Mesodermal cell (in vitro differentiated cells): ENCODE data around the gene PTH2.
A peak's percentile ranks its signal among the peaks of the same experiment; 100 is the strongest.

Experiments used
- H3K27ac ChIP-seq: 2 replicates; pipeline ENCODE4 v1.7.0; 2013; ENCODE audit warnings: mild to moderate bottlenecking, low read depth, low read length, moderate library complexity; ENCODE audit not compliant: severe bottlenecking
- H3K36me3 ChIP-seq: 2 replicates; pipeline ENCODE4 v1.7.1; 2013; ENCODE audit warnings: mild to moderate bottlenecking, low read length, moderate library complexity; ENCODE audit not compliant: control insufficient read depth, insufficient read depth
- H3K4me1 ChIP-seq: one replicate; pipeline ENCODE4 v1.7.1; 2013; ENCODE audit warnings: mild to moderate bottlenecking, low read length; ENCODE audit not compliant: insufficient read depth, control insufficient read depth, poor library complexity, severe bottlenecking
- H3K4me3 ChIP-seq: 2 replicates; pipeline ENCODE4 v1.7.0; 2013; ENCODE audit warnings: low read length, control low read depth, mild to moderate bottlenecking; ENCODE audit not compliant: insufficient read depth, poor library complexity, severe bottlenecking; ENCODE audit errors: extremely low read depth
- H3K9me3 ChIP-seq: 2 replicates; pipeline ENCODE4 v1.7.1; 2013; ENCODE audit warnings: mild to moderate bottlenecking, low read length, moderate library complexity; ENCODE audit not compliant: control insufficient read depth
- WGBS, 2 experiments: methylation state at CpG; one replicate each; pipeline ENCODE4 v1.1.5; 2013; ENCODE audit warnings: missing lambda C conversion rate in 2 of 2; ENCODE audit not compliant: insufficient coverage in 2 of 2; 5-methylcytosine and 5-hydroxymethylcytosine counted together

PTH2 gene

DNA sequence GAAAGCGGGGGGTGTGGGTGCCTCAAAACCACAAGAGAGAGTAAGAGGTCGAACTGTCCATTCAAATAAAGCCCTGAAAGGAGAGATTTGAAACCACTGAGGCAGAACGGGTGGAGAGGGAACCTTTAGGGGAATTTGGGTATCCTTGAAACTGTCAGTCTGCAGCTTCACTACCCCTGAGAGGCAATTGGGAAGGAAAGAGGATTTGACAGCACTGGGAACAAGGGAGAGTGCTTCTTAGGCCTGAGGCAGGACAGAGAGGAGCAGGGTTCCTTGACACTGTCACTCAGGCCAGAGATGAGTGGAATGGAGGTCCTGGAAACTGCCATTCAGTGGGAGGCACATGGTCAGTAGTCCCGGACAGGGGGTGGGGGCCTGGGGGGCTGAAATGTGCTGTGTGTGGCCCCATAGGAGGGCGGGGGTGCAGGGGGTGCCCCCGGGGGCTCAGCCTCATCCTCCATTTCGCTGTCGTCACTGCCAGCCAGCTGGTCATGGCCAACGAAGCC, 7.0 kb upstream of the PTH2 start:
- WGBS, 2 experiments = 72 to 85% methylated on average over 6 to 8 of the region's 9 CpGs
- Histone ChIP-seq H3K4me3 (no peak overlapping the region), H3K9me3 (no peaks in the 10 kb centered on the region), H3K4me1 (peaks cover 10% of the 10 kb centered on the region), H3K36me3 (no peaks in the 10 kb centered on the region), H3K27ac (no peak overlapping the region)

DNA sequence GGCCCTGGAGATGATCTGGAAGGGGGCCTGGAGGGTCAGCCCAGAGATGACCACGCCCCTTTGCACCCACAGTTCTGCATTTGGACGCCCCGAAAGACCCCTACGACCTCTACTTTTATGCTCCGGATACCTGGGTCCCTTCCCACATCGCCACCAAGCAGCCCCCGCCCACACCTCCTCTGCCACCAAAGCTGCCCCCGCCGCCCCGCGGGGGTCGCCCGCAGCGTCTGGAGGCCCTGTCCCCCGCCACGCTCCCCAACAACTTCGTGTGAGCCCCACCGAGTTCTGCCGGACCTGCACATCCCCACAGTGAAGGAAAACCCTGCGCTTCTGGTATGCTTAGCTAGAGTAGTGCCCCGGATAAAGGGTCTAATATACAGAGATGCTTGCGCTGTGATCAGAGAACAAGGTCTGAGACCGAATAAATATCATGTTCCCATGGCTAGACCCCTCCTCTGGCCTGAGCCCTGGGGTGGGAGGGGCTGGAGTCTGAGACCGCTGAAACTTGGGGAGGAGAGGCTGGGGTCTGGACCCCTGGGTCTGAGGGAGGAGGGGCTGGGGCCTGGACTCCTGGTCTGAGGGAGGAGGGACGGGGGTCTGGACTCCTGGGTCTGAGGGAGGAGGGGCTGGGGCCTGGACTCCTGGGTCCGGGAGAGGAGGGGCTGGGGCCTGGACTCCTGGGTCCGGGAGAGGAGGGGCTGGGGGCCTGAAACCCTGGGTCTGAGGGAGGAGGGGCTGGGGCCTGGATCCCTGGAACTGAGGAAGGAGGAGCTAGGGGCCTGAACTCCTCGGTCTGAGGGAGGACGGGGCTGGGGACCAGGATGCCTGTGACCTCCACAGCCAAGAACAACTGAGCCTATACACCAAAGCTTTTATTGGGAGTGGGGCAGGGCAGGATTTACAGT, 5.6 kb upstream of the PTH2 start:
- 27 to 28% methylated on average over 13 to 20 of the region's 29 CpGs for WGBS, 2 experiments
- Histone ChIP-seq H3K4me3 (peak overlapping the region; percentile 19), H3K27ac (no peak overlapping the region), H3K9me3 (no peaks in the 10 kb centered on the region), H3K36me3 (no peaks in the 10 kb centered on the region), H3K4me1 (peaks cover 11% of the 10 kb centered on the region)

DNA sequence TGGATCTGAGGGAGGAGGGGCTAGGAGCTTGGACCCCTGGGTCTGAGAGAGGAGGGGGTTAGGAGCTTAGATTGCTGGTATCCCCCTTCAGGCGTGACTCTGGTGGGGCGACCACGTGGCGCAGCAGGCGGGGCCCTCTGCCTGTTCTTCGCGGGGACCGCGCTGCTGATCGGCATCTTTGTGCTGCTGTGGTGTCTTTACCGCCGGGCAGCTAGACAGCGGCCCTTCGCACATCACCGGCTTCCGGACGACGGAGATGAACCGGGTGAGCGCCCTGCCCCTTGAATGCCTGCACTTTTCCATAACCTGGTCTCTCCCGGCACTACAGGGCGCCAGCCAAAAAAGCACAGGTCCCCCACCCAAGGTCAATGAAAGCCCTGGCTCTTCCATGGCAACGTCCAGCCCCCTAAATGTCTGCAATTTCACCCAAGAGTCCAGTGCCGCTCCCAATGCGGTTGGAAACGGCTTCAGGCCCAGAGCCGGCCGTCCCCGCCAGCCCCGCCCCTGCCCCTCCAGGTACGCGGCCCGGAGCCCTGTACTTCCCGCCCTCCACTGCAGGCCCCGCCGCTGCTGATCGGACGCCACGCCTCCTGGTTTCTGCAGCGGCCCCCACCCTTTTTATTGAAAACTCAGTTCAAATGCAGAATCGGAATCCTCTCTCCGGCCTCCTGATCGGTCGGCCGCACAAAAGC, 4.8 kb upstream of the PTH2 start:
- H3K36me3 ChIP-seq = no peaks in the 10 kb centered on the region
- WGBS, 2 experiments = 4 to 5% methylated on average over 42 to 44 of the region's 45 CpGs
- H3K4me1 ChIP-seq = peaks cover 18% of the 10 kb centered on the region
- no peaks in the 10 kb centered on the region for H3K9me3 ChIP-seq
- H3K4me3 ChIP-seq = peak overlapping the region; percentile 19
- no peak overlapping the region for H3K27ac ChIP-seq

DNA sequence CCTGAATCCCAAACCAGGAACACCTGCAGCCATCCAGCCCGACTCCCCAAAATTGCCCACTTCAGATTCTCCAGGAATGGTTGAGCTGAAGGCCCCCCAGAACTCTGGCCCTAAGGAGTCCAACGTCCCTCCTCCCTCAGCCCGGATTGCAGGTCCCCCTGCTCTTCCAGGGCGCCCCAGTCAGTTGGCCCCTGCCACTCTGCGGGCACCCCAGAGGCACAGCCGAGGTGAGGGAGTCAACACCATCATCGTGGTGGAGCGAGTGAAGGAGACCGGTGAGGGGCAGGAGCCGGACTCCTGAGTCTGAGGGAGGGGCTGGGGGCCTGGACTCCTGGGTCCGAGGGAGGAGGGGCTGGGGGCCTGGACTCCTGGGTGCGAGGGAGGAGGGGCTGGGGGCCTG, 4.1 kb upstream of the PTH2 start:
- H3K36me3 ChIP-seq = no peaks in the 10 kb centered on the region
- 58 to 67% methylated on average over 9 to 11 of the region's 12 CpGs for WGBS, 2 experiments
- H3K4me1 ChIP-seq = peaks cover 18% of the 10 kb centered on the region
- H3K27ac ChIP-seq = no peak overlapping the region
- H3K4me3 ChIP-seq = no peak overlapping the region
- H3K9me3 ChIP-seq = no peaks in the 10 kb centered on the region

DNA sequence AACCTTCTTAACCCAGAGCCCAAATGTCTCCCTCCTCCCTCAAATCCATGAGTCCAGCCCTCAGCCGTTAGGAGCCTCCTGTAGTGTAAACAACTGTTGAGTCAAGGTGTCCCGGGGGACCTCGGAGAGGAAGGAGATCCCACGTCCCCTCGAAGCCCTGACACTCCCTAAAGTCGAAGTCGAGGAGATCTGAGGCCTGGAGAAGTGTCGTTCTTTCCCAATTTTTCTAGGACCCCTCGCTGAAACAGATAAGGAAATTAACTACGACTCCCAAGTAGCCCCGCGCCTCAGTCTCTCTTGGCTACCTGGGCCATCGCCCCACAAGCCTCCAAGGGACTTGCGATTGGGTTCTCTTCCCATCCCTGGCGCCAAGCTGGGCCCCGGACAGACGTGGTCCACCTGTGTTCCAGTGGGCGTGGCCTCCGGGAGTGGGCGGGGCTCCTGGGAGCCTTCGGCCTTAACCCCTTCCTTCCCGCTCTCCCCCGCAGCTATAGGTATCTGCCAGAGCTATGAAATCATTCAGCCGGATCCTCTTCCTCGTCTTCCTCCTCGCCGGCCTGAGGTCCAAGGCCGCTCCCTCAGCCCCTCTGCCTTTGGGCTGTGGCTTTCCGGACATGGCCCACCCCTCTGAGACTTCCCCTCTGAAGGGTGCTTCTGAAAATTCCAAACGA, 2.8 kb upstream of the PTH2 start:
- Histone ChIP-seq H3K36me3 (no peaks in the 10 kb centered on the region), H3K27ac (no peak overlapping the region), H3K4me1 (peaks cover 18% of the 10 kb centered on the region), H3K9me3 (no peaks in the 10 kb centered on the region), H3K4me3 (no peak overlapping the region)
- 9 to 13% methylated on average over 24 to 27 of the region's 30 CpGs for WGBS, 2 experiments

DNA sequence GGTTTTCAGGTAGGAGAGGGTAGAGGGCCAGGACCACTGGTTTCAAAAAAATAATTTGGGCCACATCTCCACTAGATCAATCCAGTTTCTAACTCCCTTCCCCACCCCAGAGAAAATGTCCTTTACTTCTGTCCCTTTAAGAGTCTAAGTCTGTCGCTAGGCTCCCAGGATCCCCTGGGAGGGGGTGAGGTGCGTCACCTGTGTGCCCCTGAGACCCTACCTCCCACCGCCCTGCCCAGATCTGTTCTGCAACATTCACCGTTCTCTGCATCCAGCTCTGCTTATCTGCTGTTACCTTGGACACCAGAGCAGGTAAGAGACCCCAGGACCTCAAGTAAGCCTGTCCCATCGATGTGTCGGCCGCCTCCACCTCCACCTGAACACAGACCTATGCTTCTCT, 1.9 kb upstream of the PTH2 start, which contains the start of gene GFY:
Gene GFY (plus strand): TSS at position 211 of the 400 bp plus-strand sequence. CDS start 1,043 bp downstream, outside the sequence.
- no peak within 1 kb of the TSS for H3K4me3 ChIP-seq
- peaks cover 18% of the 10 kb centered on the region for H3K4me1 ChIP-seq
- no peaks in the 10 kb centered on the region for H3K36me3 ChIP-seq
- WGBS, 2 experiments = 37 to 45% methylated on average over 4 to 5 of the region's 7 CpGs
- no peak within 1 kb of the TSS for H3K27ac ChIP-seq
- no peaks in the 10 kb centered on the region for H3K9me3 ChIP-seq

DNA sequence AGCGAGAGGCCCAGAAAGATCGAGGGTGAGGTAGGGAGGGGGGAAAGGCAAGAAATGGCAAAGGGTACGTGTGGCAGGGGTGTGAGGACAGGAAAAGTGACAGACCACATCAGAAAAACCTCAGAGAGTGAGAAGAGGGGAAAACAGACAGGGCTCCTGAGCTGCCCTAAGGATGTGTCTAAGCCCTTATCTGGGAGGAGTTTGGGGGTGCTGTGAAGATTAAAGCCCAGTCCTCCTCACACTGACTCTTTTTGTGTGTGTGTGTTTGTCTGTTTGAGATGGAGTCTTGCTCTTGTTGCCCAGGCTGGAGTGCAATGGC, 703 bp upstream of the PTH2 start:
- Histone ChIP-seq H3K27ac (no peak overlapping the region), H3K4me1 (peaks cover 18% of the 10 kb centered on the region), H3K9me3 (no peaks in the 10 kb centered on the region), H3K36me3 (no peaks in the 10 kb centered on the region), H3K4me3 (peak overlapping the region; percentile 22)
- 0 to 20% methylated on average over 2 to 3 of the region's 3 CpGs for WGBS, 2 experiments

DNA sequence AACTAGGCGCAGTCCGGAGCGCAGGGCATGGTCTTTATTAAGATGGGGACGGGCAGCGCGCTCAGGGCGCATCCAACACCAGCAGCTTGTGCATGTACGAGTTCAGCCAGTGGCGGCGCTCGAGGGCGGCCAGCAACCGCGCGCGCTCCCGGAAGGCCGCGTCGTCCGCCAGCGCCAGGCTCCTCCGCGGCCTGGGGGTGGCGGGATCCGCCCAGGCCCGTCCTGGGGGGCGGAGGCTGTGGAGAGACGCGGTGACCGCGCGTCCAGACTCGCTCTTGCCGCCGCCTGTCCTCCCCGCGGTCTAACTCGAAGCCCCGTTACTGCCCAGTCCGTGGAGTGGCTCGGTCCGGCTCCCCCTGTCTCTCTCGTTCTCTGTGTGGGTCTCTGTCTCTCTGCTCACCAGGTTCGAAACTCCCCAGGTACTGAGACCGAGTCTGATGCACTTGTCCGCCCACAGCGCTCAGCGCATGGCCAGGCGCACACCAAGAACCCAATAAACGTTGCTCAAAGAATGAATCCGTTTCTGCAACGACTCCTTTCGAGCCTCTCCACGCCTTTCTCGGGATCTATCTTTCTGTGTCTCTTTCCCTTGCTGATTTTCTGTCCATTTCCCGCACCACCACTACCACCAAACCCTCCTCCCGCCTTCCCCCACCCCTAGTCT, 702 bp downstream of the PTH2 start:
- WGBS, 2 experiments = 4 to 6% methylated on average over 47 to 58 of the region's 58 CpGs

DNA sequence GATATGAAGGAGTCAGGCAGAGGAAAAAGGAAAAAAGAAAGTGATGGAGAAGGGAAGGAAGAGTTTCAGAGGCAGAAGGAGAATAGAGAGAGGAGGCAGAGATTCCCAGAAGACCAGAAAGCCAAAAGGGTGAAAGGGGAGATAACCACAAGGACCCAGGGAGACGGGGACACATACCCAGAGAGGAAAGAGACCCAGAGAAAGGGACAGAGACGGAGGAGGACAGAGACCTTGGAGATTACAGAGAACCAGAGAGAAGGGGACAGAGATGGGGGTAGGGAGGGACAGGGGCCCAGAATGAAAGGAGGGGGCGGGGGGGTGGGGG, 1.4 kb downstream of the PTH2 start:
- no peak overlapping the region for H3K27ac ChIP-seq
- WGBS, 2 experiments = 45 to 57% methylated on average over 2 to 3 of the region's 3 CpGs

More for the DNA sequence above, 702 bp downstream of the PTH2 start:
- Histone ChIP-seq H3K27ac (no peak overlapping the region), H3K9me3 (no peaks in the 10 kb centered on the region), H3K4me3 (peak overlapping the region; percentile 25), H3K36me3 (no peaks in the 10 kb centered on the region), H3K4me1 (peaks cover 8% of the 10 kb centered on the region)

More for the DNA sequence above, 1.4 kb downstream of the PTH2 start:
- Histone ChIP-seq H3K9me3 (no peaks in the 10 kb centered on the region), H3K4me1 (peaks cover 8% of the 10 kb centered on the region), H3K4me3 (no peak overlapping the region), H3K36me3 (no peaks in the 10 kb centered on the region)
